ENCODE measurements around the gene PRKX. TPM values are rescaled to one million over a fixed set of nuclear protein-coding genes. Genes with fewer than 3 reads are reported as not detected.

The PRKX gene
- total and polyA plus RNA-seq, 2 of the 8 experiments (the other 6 are each of a cell fraction or from before 2014, with no cell fraction given), result 19.4 to 55.3 TPM

DNA sequence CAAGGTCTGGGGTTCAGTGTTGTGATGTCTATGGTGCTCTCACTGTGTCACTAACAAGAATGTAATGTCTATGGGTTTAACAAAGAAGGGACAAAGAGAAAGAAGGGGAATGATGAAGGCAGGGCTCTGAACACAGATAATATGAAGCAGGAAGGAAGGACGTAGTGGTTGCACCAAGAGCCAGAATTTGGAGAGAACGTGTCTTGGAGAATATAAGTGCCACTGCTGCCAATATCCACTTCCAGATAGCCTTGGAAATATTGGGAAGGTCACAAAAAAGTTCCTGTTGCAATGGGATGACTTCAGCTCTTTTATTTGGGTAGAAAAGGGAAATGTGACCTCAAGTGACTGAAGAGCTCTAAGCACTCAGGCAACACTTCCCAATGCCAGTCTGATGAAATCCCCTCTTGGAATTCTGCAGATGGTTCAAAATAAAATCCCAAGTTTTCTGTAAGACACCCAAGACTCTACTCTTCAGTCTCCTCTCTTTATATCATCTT lies 131.8 kb downstream of the PRKX start:
- no peak overlapping the region for H3K18ac ChIP-seq (ENCODE audit: extremely low read depth, low read length)
- no peaks in the 10 kb centered on the region for H3K4me1 ChIP-seq (replicated peaks in 1 of 4; ENCODE audit: control insufficient read depth in 3 of 4, insufficient read depth in 4 of 4, low read length in 3 of 4)
- H3K56ac ChIP-seq (replicated peaks; ENCODE audit: insufficient read length, low read depth, low read length), result no peak overlapping the region
- no peaks in the 10 kb centered on the region for H3K9me3 ChIP-seq (ENCODE audit: insufficient read depth in 2 of 2, low read depth in 1 of 2, low read length in 1 of 2)
- no peak overlapping the region for H3K14ac ChIP-seq (ENCODE audit: insufficient read length)
- no peak overlapping the region for H2AFZ ChIP-seq (ENCODE audit: low read length)
- H4K91ac ChIP-seq (replicated peaks; ENCODE audit: insufficient read length, low read length), result no peak overlapping the region
- no peak for TF ChIP-seq TBP (IDR thresholded peaks at IDR 0.05; ENCODE audit: low read depth, low read length)
- TF ChIP-seq EZH2 (IDR thresholded peaks at IDR 0.05; ENCODE audit: low read depth, low read length, severe bottlenecking), result no peak
- TF ChIP-seq CBX8 (IDR thresholded peaks at IDR 0.05; ENCODE audit: borderline replicate concordance, low read depth, low read length), result no peak
- TF ChIP-seq YY1 (IDR thresholded peaks at IDR 0.05; ENCODE audit: low read depth, low read length), result no peak
- TF ChIP-seq NANOG (IDR thresholded peaks at IDR 0.05; ENCODE audit: insufficient read depth, low read depth, low read length, poor library complexity, severe bottlenecking), result no peak
- no peak for TF ChIP-seq SIX5 (IDR thresholded peaks at IDR 0.05; ENCODE audit: low read depth, low read length)
- no peak for TF ChIP-seq RBBP5 (IDR thresholded peaks at IDR 0.05; ENCODE audit: borderline replicate concordance, low read depth, low read length)
- no peak for TF ChIP-seq PHF8 (conservative IDR thresholded peaks at IDR 0.05; ENCODE audit: low read depth, low read length)
- TF ChIP-seq SIN3A (conservative IDR thresholded peaks at IDR 0.05 in 1 of 2, IDR thresholded peaks at IDR 0.05 in 1 of 2; ENCODE audit: low read depth in 1 of 2, low read length in 2 of 2), result no peak
- H3K4ac ChIP-seq (replicated peaks; ENCODE audit: insufficient read length, low read depth, low read length), result no peak overlapping the region
- H3K36me3 ChIP-seq (ENCODE audit: control insufficient read depth in 2 of 4, insufficient read depth in 4 of 4, low read length in 3 of 4), result no peaks in the 10 kb centered on the region
- H2BK15ac ChIP-seq (ENCODE audit: low read length), result no peak overlapping the region
- H4K5ac ChIP-seq (ENCODE audit: insufficient read length, low read depth, low read length), result no peak overlapping the region
- H3K4me2 ChIP-seq (ENCODE audit: insufficient read depth in 1 of 2, low read depth in 2 of 2, low read length in 2 of 2), result no peak overlapping the region
- no peak for FAIRE-seq
- no peak overlapping the region for H2BK120ac ChIP-seq (replicated peaks; ENCODE audit: low read depth, low read length)
- no peak overlapping the region for H3K23ac ChIP-seq (ENCODE audit: insufficient read length)
- no peak overlapping the region for H2AK5ac ChIP-seq (ENCODE audit: low read depth, low read length)
- POLR2A ChIA-PET (ENCODE audit: partially characterized antibody), result no interaction called here
- H3K9ac ChIP-seq (replicated peaks in 1 of 4; ENCODE audit: extremely low read depth in 1 of 4, low read depth in 3 of 4, low read length in 3 of 4), result no peak overlapping the region
- no peaks in the 10 kb centered on the region for H3K79me2 ChIP-seq (ENCODE audit: control insufficient read depth in 1 of 2, insufficient read depth in 2 of 2, low read length in 2 of 2)
- CTCF ChIA-PET (ENCODE audit: partially characterized antibody), result no interaction called here
- no peak overlapping the region for H3K27ac ChIP-seq (ENCODE audit: low read depth, low read length)
- DNase-seq (ENCODE audit: low read depth in 1 of 2, low spot score in 2 of 2), result no peak
- no peak overlapping the region for H3K4me3 ChIP-seq (ENCODE audit: extremely low read depth in 1 of 4, insufficient read depth in 2 of 4, low read depth in 3 of 4, low read length in 4 of 4)
- WGBS, 2 experiments (ENCODE audit: extremely low coverage in 1 of 2, insufficient coverage in 1 of 2, insufficient read length in 1 of 2, insufficient replicate concordance in 2 of 2, low coverage in 1 of 2, low lambda C conversion rate in 2 of 2, missing lambda C conversion rate in 1 of 2), result 83% methylated on average over 2 of the region's 2 CpGs; no CpG with 5 or more reads in 1 of the 2 experiments
- no peaks in the 10 kb centered on the region for H3K79me1 ChIP-seq (ENCODE audit: low read depth, low read length)
- no peak overlapping the region for H2BK5ac ChIP-seq (ENCODE audit: low read depth, low read length)
- H4K8ac ChIP-seq (ENCODE audit: extremely low read depth, insufficient read depth, low read length), result no peak overlapping the region
- H3K27me3 ChIP-seq (replicated peaks in 1 of 4; ENCODE audit: control insufficient read depth in 3 of 4, extremely low read depth in 1 of 4, insufficient read depth in 3 of 4, low read length in 3 of 4), result no peaks in the 10 kb centered on the region; a peak in 1 of 7 replicates
- H4K20me1 ChIP-seq (replicated peaks in 1 of 2; ENCODE audit: control insufficient read depth in 1 of 2, insufficient read depth in 2 of 2, low read length in 2 of 2), result no peaks in the 10 kb centered on the region
- no peak overlapping the region for H2BK20ac ChIP-seq (ENCODE audit: low read length)
- H2BK12ac ChIP-seq (ENCODE audit: low read depth, low read length), result no peak overlapping the region
- no peaks in the 10 kb centered on the region for H3K23me2 ChIP-seq (ENCODE audit: low read depth, low read length)
